Testis (tissue), 5 donors: ENCODE measurements around the gene COQ5. TPM values are rescaled to one million over a fixed set of nuclear protein-coding genes. Genes with fewer than 3 reads are reported as not detected.

Experiments used
- DNase-seq: peaks from one replicate; pipeline ENCODE4 v3.0.0-alpha.2; 2019
- H3K27ac ChIP-seq, 2 donors: fragments of 200-600 bp; sonication (generic); one replicate each; pipeline ENCODE4 v1.5.1; 2019
- H3K27me3 ChIP-seq: fragments of 200-600 bp; sonication (generic); one replicate; pipeline ENCODE4 v1.5.1; 2019
- H3K36me3 ChIP-seq: fragments of 200-600 bp; sonication (generic); one replicate; pipeline ENCODE4 v1.5.1; 2017; ENCODE audit warnings: low read depth; ENCODE audit errors: missing control alignments
- H3K4me1 ChIP-seq: fragments of 200-600 bp; sonication (generic); one replicate; pipeline ENCODE4 v1.5.1; 2019
- H3K4me3 ChIP-seq, 2 donors: fragments of 200-600 bp; sonication (generic); one replicate each; pipeline ENCODE4 v1.5.1; 2017 to 2019
- H3K9me3 ChIP-seq: fragments of 200-600 bp; sonication (generic); one replicate; pipeline ENCODE4 v1.5.1; 2017
- CTCF ChIP-seq, 3 experiments: fragments of 450-650 bp in 2 of 3; fragments of 200-600 bp in 1 of 3; sonication (generic) in 1 of 3; IDR thresholded peaks; one replicate each; pipeline ENCODE4 v1.5.1; 2016 to 2019; ENCODE audit warnings: antibody characterized with exemption in 3 of 3, mild to moderate bottlenecking in 2 of 3, moderate library complexity in 1 of 3
- POLR2A ChIP-seq: fragments of 450-650 bp; IDR thresholded peaks from one replicate; pipeline ENCODE4 v1.6.1; 2017; ENCODE audit warnings: antibody characterized with exemption, mild to moderate bottlenecking, moderate library complexity
- WGBS, 2 donors: methylation state at CpG; one replicate each; pipeline ENCODE4 v1.1.5; 2018; 5-methylcytosine and 5-hydroxymethylcytosine counted together
- intact Hi-C: fragments of 100-400 bp; cut with DNase I; formaldehyde crosslinking; loops from one replicate; pipeline ENCODE4 v1.15.1; 2023; ENCODE audit warnings: low total_unique reads
- long read RNA-seq, 2 donors: transcript quantifications; one replicate each; lab custom pipeline, GENCODE V29; 2026
- polyA plus RNA-seq: library from polyadenylated mRNA; stranded (reverse); fragments of 350-450 nt; fragmentation: Illumina TruSeq; extraction: RNeasy Lipid Tissue Mini Kit (QIAGEN cat#74804); gene quantifications from one replicate; pipeline ENCODE4 v1.2.3, GENCODE V29; 2014; ENCODE audit warnings: low read depth, low replicate concordance; ENCODE audit not compliant: insufficient read depth
- total RNA-seq, 2 donors: library from RNA; depleted of rRNA; stranded (reverse); fragments of >200 nt; gene quantifications; one replicate each; pipeline ENCODE4 v1.2.3, GENCODE V29; 2016

The COQ5 gene
- total RNA-seq (10 to 100 TPM; 31.3 to 37.4 TPM), polyA plus RNA-seq (51.0 TPM)
- long read RNA-seq, donor 1, transcript COQ5-201 (7 exons, 1,535 nt) = major isoform, 18 of 282 reads
- long read RNA-seq, donor 1, partial matches to known transcripts = 264 of 282 reads
- long read RNA-seq, donor 1, other reads (novel, unspliced or antisense) = 0 of 282 reads
- long read RNA-seq, donor 2, transcript COQ5-201 (7 exons, 1,535 nt) = major isoform, 9 of 66 reads
- long read RNA-seq, donor 2, partial matches to known transcripts = 47 of 66 reads
- long read RNA-seq, donor 2, other reads (novel, unspliced or antisense) = 10 of 66 reads

- Histone ChIP-seq H3K4me1 (peaks cover 8% of the 10 kb centered on the region), H3K4me3 (peak within 1 kb of the TSS; percentile 83 to 84), H3K9me3 (no peaks in the 10 kb centered on the region), H3K36me3 (no peaks in the 10 kb centered on the region), H3K27me3 (no peaks in the 10 kb centered on the region), H3K27ac (peak within 1 kb of the TSS; percentile 93 to 95)
- DNase-seq = peak; percentile 97
- TF ChIP-seq POLR2A = no peak
- TF ChIP-seq CTCF (IDR thresholded peaks at IDR 0.05) = no peak
- intact Hi-C loops = no loop called here
- 0% methylated on average over 36 to 38 of the region's 38 CpGs for WGBS, 2 donors
Measured at GRCh38 chr12:120528861-120529525, at the start of gene COQ5. COQ5 (minus strand) TSS chr12:120529158; CDS start chr12:120529141, 17 bp downstream.

GRCh38 chr12:120574106-120574505, 45.1 kb upstream of the COQ5 start:
- peaks cover 4% of the 10 kb centered on the region for H3K36me3 ChIP-seq

GRCh38 chr12:120573560-120573959, 44.6 kb upstream of the COQ5 start:
- no peak for TF ChIP-seq CTCF (IDR thresholded peaks at IDR 0.05)
- Histone ChIP-seq H3K27ac (no peak overlapping the region), H3K4me3 (no peak overlapping the region), H3K9me3 (no peaks in the 10 kb centered on the region), H3K36me3 (peaks cover 4% of the 10 kb centered on the region), H3K4me1 (peaks cover 19% of the 10 kb centered on the region), H3K27me3 (no peaks in the 10 kb centered on the region)
- 72 to 74% methylated on average over 6 of the region's 6 CpGs for WGBS, 2 donors
- DNase-seq = no peak
- intact Hi-C loops = no loop called here

More at GRCh38 chr12:120574106-120574505, 45.1 kb upstream of the COQ5 start:
- Histone ChIP-seq H3K9me3 (no peaks in the 10 kb centered on the region), H3K27me3 (no peaks in the 10 kb centered on the region), H3K27ac (no peak overlapping the region), H3K4me1 (peaks cover 19% of the 10 kb centered on the region), H3K4me3 (no peak overlapping the region)
- intact Hi-C loops = no loop called here
- TF ChIP-seq POLR2A (no peak), CTCF (IDR thresholded peaks at IDR 0.05) (no peak)
- DNase-seq = no peak
- 39 to 64% methylated on average over 2 of the region's 2 CpGs for WGBS, 2 donors

- Histone ChIP-seq H3K36me3 (peaks cover 4% of the 10 kb centered on the region), H3K9me3 (no peaks in the 10 kb centered on the region), H3K4me1 (peaks cover 19% of the 10 kb centered on the region), H3K27me3 (no peaks in the 10 kb centered on the region), H3K4me3 (no peak overlapping the region), H3K27ac (no peak overlapping the region)
- WGBS, 2 donors = 62 to 73% methylated on average over 5 of the region's 5 CpGs
- no peak for DNase-seq
- TF ChIP-seq POLR2A = no peak
- TF ChIP-seq CTCF (IDR thresholded peaks at IDR 0.05) = no peak
- intact Hi-C loops = no loop called here
Measured at GRCh38 chr12:120571299-120571698, 42.3 kb upstream of the COQ5 start.
